Stimulated activated CD4-positive, alpha-beta T cell treated with anti-CD3 and anti-CD28 coated beads, TNF-alpha, amount 100 ng/mL, for 24 hours (primary cell): ENCODE results near the gene ROR1.

ENCODE experiments used
- DNase-seq, 3 experiments: peaks; one replicate each; pipeline ENCODE4 v3.0.0-alpha.2; 2020; ENCODE audit warnings: low read depth in 3 of 3

ROR1 gene

GRCh38 chr1:63883494-63884235 lies 109.8 kb downstream of the ROR1 start:
- no peak for DNase-seq

DNA sequence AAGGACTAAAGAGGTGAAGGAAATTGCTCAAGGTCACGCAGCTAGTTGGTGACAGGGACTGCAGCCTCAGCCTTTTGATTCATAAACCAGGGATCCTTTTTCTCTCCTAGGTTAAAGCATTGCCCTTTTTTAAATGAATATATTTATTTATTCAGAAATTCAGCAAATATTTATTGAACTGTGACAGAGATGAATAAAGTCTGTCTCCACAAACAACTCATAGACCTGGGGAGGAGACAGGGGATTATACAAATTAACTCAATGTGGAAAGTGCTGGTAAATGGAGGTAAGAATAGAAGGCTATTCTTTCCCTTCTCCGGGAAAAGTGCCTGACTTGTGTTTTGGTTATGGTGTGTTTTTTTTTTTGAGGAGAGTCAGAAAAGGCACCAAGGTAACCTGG lies 110.7 kb downstream of the ROR1 start:
- no peak for DNase-seq

- no peak for DNase-seq
Observed at GRCh38 chr1:63885899-63886298, 112.1 kb downstream of the ROR1 start.

- DNase-seq, result no peak
Observed at GRCh38 chr1:63886340-63886739, 112.5 kb downstream of the ROR1 start.

GRCh38 chr1:63887809-63888208 lies 114.0 kb downstream of the ROR1 start:
- DNase-seq, result no peak

DNA sequence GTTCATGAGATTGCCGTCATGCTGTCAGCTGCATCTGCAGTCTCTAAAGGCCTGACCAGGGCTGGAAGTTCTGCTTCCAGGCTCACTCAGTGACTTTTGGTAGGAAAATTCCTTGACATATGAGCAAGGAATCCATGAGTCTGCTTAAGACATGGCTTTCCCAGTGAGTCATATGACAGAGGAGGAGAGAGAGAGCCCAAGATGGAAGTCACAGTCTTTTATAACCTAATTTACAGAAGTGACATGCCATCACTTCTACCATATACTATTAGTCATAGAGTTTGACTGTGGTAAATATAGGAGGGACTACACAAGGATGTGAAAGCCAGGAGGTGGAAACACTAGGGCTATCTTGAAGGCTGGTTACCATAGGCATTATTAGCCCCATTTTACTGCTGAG lies 115.2 kb downstream of the ROR1 start:
- no peak for DNase-seq

DNA sequence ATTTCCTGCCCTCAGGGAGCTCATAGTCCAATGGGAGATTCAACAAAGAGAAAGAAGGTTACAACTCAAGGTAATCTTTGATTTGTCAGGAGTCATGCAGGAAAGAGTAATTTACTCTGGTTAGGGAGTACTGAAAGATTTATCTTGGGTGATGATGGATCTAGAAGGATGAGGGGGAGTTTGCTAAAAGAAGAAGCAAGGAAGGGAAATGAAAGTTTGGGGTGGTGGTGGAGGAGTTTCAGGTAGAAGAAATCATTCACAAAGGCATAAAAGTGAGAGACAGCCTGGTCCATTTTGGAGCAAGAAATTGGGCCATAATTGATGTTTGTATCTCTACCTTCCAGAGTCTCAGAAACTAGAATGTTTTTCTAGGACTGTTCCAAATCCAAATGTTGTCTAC lies 116.7 kb downstream of the ROR1 start:
- DNase-seq, result no peak

DNA sequence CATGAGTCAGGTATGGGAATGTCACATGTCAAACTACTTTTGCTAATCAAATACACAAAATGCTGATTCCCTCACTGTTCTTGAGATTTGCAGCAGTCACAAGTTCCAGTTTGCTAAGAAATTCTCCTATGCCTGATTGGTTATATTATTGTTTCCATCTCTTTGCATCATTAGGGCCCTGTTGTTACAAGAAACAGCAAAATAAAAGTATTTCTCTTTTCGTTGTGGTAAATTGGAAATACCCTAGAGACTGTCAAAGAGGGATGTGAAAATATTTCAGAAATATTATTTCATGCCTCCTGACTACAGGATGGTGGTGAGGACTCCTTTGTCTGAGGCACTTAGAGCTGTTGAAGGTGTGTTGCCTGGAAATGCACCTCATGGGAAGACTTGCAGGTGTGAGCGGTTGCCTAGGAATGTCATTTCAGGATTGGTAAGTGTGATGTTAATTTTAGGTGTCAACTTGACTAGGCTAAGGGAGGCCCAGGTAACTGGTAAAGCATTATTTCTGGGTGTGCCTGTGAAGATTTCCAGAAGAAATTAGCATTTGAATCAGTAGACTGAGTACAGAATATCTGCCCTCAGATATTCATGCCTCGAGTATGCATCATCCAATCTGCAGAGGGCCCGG lies 117.4 kb downstream of the ROR1 start:
- no peak for DNase-seq

GRCh38 chr1:63892632-63893395 lies 119.0 kb downstream of the ROR1 start:
- DNase-seq, result no peak

- no peak for DNase-seq
Observed at GRCh38 chr1:63893976-63894375, 120.2 kb downstream of the ROR1 start.

DNA sequence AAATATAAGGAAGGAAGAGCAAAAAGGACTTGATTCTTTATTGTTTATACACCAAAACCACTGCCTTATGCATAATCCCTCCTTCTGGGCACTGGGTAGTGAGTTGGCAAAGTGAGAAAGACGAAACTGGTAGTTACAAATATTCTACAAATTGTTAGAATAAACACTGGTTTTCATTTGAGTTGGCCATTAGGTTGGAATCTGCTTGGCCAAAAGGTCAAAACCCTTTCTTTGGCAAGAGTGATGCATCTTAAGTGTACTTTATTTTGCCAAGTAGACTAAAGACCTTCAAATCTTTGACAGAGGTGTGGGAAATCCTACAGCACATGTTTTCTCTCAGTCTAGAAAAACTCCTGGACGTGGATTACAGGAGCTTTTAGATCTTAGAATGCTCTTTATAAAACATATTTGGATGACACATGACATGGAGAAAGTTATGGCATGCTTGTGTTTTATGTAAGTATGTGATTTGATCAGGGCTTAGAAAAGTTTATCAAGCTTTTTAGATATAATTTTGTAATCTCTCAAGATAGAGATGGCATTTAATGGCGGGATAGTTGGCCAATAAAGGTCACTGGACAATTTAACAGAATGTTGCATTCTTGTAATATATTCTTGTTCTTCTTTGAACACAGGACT lies 120.9 kb downstream of the ROR1 start:
- DNase-seq, result no peak

DNA sequence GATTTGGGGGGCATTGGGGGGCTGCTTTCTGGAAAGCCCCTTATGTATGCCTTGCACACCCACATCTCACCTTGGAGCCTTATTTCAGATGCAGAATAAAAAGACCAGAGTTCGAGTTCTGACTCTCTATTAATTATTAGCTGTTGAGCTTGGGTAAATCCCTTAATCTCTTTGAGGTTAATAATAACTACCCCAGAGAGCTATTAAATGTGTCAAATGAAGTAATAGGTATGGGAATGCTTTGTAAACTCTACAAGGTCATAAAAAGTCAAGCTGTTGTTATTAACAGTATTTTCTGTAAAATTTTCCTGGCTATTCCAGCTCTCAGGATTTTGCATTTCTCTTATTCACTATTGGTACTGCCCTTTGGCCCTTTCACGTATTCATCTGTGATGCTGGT lies 122.9 kb downstream of the ROR1 start:
- DNase-seq, result no peak

DNA sequence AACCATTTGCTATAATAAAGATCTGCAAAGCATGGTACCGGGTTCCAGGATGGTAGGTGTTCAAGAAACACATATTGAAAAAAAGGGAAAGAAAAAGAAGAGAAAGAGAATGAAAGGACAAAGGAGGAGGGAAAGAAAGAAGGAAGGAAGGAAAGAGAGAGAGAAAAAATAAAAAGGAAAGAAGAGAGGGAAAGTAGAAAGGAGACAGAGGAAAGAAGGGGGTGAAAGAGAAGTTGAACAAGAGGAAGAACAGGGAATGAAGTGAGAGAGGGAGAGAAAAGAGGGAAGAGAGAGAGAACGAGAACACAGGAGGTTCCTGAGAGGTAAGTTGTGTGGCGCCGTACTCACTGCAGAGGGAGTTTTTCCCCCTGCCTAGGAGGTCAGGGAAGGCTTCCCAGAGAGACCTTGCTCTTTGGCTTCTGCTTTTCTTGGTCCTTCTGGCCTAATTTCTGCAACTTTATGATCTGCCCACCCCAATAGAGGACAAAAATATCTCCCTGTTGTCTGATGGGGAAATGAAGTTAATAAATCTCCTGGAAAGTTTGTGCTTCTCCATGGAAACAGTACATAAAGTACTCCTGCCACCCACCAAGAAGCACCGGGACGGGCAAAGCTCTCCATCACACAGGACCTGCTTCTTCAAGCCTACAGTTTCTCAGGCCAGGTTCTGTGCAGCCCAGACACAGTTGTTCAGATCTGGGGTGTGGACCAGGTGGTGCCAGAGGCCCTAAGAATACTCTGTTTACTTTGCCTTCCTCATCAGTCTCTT lies 124.8 kb downstream of the ROR1 start:
- DNase-seq, result no peak

DNA sequence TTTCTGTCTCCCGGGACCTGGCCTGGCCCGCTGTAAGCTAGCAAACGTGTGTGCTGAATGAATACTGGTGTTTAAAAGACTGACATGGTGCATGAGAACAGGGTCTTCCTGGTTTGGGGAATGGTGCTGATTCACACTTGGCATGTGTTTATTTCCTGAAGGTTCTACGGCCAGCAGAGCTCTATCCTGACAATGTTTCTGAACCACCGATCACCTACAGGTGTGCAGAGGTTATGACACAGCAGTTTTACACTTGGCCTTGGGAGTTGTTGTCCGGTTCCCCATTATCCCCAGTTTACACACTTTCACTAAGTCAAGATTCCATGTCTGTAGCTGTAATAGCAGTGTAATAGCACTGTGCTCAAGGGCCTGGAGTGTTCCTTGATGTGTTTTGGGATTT lies 127.3 kb downstream of the ROR1 start:
- no peak for DNase-seq

DNA sequence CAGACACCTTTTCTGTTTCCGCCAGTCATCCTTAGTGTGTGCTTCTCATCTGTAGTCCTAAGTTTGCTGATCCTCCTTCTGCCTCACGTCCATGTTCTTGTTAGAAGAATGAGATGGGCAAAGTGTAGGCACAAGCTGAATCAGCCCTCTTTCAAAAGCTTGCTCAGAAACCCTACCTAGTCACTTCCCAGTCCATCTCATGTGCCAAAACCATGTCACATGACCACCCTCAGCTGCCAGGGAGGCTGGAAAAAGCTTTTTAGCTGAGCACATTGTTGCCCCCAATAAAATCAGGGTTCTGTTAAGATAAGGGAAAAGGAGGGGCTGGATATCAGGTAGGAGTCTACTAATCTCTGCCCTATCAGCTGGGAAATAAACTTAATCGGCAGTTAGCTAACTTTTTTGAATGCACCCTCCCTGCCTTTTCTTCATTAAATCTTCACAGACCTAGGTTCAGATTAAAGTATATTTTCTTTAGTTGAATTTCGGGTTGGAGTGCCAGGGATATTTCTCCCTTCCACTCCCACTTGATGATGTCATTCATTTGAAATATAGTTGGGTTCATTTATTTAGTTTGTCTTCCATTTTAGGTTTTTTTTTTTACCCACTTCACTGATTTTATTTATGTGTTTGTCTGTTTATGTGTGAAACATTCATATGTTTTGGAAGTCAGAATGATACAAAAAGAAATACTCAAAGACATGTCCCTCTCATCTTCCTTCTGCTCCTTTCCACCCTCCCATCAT lies 129.2 kb downstream of the ROR1 start:
- DNase-seq, result no peak

DNA sequence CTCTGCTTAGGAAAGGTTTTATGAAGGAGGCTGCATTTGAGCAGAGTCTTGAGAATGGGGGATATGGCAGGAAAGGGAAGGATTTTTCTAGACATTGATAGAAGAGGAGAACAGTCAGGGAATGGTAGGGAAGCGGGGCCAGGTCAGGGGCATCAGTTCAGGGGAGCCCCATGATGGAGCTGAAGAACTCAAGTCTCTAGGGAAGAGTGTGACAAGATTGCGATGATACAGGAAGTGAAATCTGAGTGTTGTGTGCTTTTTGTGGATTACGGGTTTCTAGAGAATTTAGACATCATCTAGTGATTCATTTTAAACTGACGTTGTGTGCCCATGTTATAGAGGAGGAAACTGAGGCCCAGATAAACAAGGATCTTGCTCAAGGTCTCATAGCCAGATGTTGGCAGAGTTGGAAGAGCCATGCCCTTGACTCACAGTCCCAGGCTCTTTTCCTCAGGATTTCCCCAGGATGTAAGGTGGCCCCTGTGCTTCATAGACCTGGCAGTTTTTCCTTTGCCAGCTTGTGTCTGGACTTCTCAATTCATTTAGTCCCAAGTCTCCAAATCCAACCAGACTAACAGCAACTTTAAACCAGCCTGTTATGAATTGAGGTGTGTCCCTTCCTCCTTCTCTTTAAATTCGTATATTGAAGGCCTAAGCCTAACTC lies 130.3 kb downstream of the ROR1 start:
- DNase-seq, result no peak

DNA sequence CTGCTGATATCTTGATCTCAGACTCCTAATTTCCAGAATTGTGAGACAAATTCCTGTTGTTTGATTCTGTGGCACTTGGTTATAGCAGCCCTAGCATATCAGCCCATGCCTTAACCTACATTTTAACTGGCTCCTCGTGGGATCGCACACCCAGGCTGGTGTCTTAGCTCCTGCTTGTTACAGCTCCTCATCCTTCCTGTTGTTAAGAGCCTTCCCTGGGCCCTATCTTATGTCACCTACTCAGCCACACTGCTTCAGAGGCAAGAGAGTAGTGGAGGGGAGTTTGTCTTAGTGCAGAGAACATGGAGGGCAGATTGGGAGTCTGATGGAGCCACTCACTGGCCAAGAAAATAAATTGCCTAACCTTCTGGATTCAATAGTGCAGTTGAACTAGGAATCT lies 131.0 kb downstream of the ROR1 start:
- DNase-seq, result no peak

DNA sequence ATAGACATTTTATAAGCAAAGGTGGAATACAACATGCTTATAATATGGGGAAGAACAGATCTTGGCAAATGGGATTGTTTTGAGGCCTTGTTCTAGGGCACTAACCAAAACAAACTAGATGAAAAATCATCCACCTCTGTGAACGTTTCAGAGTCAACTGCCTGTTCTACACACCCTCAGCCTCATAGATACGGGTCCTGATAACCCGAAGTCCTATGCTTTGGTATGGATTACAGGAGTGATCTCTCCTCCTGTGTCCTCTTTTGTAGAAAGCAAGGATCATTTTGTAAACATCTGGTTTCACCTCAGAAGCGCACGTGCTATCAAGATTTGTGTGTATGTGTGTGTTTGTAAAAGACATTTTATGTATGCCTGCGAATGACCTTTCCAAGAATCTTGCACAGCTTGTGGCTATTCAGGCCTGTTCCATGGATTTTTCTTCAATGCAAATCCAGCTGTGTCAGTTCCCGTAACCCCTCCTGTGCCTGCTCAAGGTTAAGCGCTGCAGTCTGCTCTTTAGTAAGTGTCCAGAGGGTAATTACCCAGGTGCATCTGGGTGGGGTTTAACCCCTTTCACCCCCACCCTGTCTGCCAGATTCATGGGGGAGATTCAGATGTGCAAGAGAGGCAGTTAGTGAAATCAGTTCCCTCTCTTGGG lies 132.4 kb downstream of the ROR1 start:
- DNase-seq, result no peak

GRCh38 chr1:63907051-63907450 lies 133.2 kb downstream of the ROR1 start:
- DNase-seq, result no peak

GRCh38 chr1:63908016-63908415 lies 134.2 kb downstream of the ROR1 start:
- no peak for DNase-seq
